ENCODE results near the gene PRRC2B.

The PRRC2B gene

DNA sequence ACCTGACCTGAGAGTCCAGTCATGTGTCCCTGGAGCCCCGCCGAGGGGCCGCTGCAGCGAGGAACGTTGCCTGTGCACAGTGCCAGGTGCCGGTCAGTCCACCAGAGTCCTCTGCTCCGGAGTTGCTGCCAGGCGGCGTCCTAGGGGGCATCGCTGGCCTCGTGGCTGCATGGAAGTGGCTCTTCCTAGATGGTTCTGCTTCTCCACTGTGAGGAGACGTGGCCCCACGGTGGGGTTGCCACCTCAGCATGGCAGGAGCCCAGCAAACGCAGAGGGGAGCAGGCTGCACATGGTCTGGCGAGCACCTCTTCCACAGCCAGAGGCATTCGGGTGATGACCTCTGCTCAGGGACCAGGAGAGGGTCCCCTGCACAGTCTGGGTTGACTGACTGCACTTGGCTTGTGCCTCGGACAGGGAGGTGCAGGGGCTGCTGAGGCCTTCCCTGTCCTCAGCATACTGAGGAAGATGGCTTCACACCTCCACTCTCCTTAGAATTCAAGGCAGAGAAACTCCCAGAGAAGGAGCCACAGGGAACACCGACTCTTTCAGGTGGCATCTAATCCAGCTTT lies 83.0 kb downstream of the PRRC2B start:
- no peak overlapping the region for H3K4me3 ChIP-seq
- TF ChIP-seq, protein P1, sequence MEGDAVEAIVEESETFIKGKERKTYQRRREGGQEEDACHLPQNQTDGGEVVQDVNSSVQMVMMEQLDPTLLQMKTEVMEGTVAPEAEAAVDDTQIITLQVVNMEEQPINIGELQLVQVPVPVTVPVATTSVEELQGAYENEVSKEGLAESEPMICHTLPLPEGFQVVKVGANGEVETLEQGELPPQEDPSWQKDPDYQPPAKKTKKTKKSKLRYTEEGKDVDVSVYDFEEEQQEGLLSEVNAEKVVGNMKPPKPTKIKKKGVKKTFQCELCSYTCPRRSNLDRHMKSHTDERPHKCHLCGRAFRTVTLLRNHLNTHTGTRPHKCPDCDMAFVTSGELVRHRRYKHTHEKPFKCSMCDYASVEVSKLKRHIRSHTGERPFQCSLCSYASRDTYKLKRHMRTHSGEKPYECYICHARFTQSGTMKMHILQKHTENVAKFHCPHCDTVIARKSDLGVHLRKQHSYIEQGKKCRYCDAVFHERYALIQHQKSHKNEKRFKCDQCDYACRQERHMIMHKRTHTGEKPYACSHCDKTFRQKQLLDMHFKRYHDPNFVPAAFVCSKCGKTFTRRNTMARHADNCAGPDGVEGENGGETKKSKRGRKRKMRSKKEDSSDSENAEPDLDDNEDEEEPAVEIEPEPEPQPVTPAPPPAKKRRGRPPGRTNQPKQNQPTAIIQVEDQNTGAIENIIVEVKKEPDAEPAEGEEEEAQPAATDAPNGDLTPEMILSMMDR (IDR thresholded peaks at IDR 0.05): no peak
- no peak overlapping the region for H3K27ac ChIP-seq
- DNase-seq (ENCODE audit: low spot score): no peak

DNA sequence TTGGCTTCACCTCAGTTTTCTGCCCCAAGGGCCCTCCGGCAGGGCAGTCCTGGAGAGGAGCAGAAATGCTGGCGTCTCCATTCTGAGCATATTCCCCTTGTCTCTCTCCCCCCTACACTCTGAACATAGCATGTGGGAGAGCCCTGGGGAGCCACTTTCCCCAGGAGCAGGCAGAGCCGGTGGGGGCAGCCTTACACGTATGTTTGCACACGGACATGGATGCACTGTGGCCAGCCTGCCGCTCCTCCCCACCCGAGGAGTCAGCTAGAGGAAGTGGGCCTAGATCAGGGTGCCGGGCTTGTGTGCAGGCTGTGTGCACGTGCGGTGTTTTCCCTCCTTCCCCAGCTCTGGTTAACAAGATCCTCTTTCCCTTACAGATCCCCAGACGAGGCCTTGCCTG lies 83.5 kb downstream of the PRRC2B start:
- TF ChIP-seq, protein P1 (IDR thresholded peaks at IDR 0.05): no peak
- Histone ChIP-seq H3K27ac (no peak overlapping the region), H3K4me3 (no peak overlapping the region)
- DNase-seq (ENCODE audit: low spot score): no peak

DNA sequence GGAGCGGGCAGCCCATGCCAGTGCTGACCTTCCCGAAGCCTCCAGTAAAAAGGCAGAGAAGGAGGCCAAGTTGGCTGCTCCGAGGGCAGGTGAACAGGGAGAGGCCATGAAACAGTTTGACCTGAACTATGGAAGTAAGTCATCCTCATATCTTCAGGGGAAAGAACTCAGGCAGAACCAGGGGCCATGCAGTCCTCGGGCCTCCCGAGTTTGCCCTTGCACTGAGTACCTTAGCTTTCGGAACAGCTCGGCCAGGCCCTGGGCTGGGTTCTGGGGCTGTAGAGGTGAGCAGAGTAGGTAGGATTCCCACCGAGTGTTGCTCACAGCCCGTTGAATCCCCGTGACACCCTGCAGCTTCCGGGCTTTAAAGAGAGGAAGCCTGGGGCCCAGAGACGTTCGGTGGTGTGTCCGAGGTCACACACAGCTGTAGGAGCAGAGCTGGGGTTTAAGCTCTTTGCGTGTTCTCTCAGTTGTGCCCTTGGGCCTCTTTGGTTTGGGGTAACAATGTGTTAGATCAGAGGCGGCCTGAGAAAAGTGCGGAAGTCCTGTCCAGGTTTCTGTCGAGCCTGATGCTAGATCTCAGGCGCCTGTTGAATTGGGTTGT lies 84.0 kb downstream of the PRRC2B start:
- TF ChIP-seq, protein P1 (IDR thresholded peaks at IDR 0.05): no peak
- no peak overlapping the region for H3K4me3 ChIP-seq
- DNase-seq (ENCODE audit: low spot score): no peak
- H3K27ac ChIP-seq: no peak overlapping the region

DNA sequence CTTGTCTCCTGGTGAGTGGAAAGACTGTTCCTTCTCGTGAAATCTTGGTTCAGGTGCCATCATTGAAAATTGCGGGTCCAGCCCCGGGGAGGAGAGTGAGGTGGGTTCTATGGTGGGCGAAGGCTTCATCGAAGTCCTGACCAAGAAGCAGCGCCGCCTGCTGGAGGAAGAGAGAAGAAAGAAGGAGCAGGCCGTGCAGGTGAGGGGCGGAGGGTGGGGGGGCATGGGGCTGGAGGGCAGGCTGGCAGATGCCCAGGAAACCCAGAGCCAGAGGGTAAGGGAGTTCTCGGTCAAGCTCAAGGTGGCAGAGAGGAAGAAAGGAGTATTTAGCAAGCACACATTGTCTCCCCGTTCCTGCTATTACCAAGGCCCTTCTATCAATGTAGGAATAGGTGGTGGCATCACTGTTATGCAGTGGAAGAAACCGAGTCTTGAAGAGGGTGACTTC lies 84.6 kb downstream of the PRRC2B start:
- no peak overlapping the region for H3K27ac ChIP-seq
- TF ChIP-seq, protein P1 (IDR thresholded peaks at IDR 0.05): peak; percentile 41
- DNase-seq (ENCODE audit: low spot score): no peak

DNA sequence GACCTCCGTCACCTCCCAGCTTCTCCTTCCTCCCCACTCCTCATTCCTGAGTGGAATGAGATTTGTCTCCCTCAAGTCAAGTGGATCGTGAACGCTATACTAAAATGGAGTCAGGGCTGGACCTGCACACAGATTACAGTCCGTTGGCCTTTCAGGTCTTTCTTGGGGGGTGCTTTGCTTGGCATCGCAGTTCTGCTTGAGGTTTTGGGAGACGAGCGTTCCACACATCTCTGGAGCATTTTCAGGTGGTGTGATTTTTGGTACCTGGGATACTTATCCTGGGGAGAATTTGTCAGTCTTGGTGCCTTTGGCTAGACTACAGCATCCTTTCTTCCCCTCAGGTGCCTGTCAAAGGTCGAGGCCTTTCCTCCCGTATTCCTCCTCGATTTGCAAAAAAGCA lies 85.0 kb downstream of the PRRC2B start:
- H3K27ac ChIP-seq: no peak overlapping the region
- no peak for DNase-seq (ENCODE audit: low spot score)
- TF ChIP-seq, protein P1 (IDR thresholded peaks at IDR 0.05): no peak
- H3K4me3 ChIP-seq: no peak overlapping the region

More for the DNA sequence above, 84.6 kb downstream of the PRRC2B start:
- no peak overlapping the region for H3K4me3 ChIP-seq

DNA sequence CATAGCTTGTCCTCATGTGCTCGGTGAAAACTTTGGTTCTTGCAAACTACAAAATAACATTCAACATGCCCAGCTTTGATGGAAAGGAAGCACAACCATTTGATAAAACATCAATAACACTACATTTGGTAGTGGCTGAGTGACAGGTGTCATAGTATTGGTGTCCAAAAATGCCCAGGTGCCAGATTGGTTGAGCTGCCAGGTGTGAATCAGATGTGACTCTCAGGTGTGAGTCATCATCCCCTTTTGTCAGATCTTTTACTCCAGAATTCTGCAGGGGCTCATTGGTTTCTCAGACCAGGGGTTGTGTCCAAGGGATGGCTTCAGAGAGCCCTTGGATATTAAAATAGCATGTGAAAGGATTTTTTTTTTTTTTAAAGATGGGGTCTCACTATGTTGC lies 86.4 kb downstream of the PRRC2B start:
- TF ChIP-seq, protein P1 (IDR thresholded peaks at IDR 0.05): no peak
- no peak for DNase-seq (ENCODE audit: low spot score)
- H3K27ac ChIP-seq: no peak overlapping the region

More for the DNA sequence above, 86.4 kb downstream of the PRRC2B start:
- H3K4me3 ChIP-seq: no peak overlapping the region
